ENCODE data around the gene EOLA2. TPM values are rescaled to one million over a fixed set of nuclear protein-coding genes. Genes with fewer than 3 reads are reported as not detected.
"Not testable (repeated sequence)": the region's sequence is repeated elsewhere in the genome, so short reads cannot be mapped to it uniquely, and the experiment has no call there.

EOLA2 gene
- polyA plus RNA-seq (2012; ENCODE audit: missing spikeins): 28.3 TPM

DNA sequence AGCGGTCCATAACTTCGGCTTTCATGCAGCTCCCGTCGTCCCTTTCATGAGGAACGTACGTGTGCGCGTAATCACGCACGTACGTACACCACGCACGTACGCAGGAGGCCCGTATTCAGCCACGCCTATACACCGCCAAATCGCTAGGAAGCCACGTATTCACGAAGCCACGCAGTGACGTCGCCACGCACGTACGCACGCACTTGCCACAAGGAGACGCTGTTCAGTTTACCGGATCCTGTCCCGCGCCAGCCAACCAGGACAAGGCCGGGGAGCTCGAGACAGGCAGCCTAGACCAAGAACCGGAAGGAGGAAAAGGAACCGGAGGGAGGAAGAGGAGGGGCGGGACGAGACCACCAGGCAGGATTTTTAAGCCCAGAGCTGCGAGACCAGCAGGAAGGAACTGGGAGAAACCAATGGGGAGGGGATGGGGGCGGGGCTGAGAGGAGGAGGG lies at the start of gene EOLA2:
Gene EOLA2, minus strand, starts transcription at position 65 of the 454 bp plus-strand sequence. CDS start 4,617 bp downstream, outside the sequence.
- peak; percentile 47 for DNase-seq (ENCODE audit: insufficient read length)
- no peak; the same call in 1 of the 2 replicates for TF ChIP-seq POLR2AphosphoS5 (IDR thresholded peaks at IDR 0.05; ENCODE audit: low read depth, low read length)
- no peak for TF ChIP-seq TAF1 (IDR thresholded peaks at IDR 0.05; ENCODE audit: borderline replicate concordance, low read depth, low read length)
- TF ChIP-seq POLR2A (IDR thresholded peaks at IDR 0.05; ENCODE audit: low read depth, low read length): no peak
- peak; percentile 98 for FAIRE-seq

- FAIRE-seq (no peak), DNase-seq (ENCODE audit: insufficient read length) (no peak)
- TF ChIP-seq POLR2A (IDR thresholded peaks at IDR 0.05; ENCODE audit: low read depth, low read length): no peak
- no peak for TF ChIP-seq POLR2AphosphoS5 (IDR thresholded peaks at IDR 0.05; ENCODE audit: low read depth, low read length)
- TF ChIP-seq TAF1 (IDR thresholded peaks at IDR 0.05; ENCODE audit: borderline replicate concordance, low read depth, low read length): no peak
Observed at GRCh38 chrX:149987613-149988012, 49.3 kb upstream of the EOLA2 start.

GRCh38 chrX:149984411-149984810 lies 46.1 kb upstream of the EOLA2 start:
- DNase-seq (ENCODE audit: insufficient read length) (no peak), FAIRE-seq (no peak)
- no peak for TF ChIP-seq TAF1 (IDR thresholded peaks at IDR 0.05; ENCODE audit: borderline replicate concordance, low read depth, low read length)
- TF ChIP-seq POLR2AphosphoS5 (IDR thresholded peaks at IDR 0.05; ENCODE audit: low read depth, low read length): no peak
- no peak for TF ChIP-seq POLR2A (IDR thresholded peaks at IDR 0.05; ENCODE audit: low read depth, low read length)

GRCh38 chrX:149982310-149982709 lies 44.0 kb upstream of the EOLA2 start:
- TF ChIP-seq TAF1 (IDR thresholded peaks at IDR 0.05; ENCODE audit: borderline replicate concordance, low read depth, low read length) (no peak), POLR2AphosphoS5 (IDR thresholded peaks at IDR 0.05; ENCODE audit: low read depth, low read length) (no peak), POLR2A (IDR thresholded peaks at IDR 0.05; ENCODE audit: low read depth, low read length) (no peak)
- DNase-seq (ENCODE audit: insufficient read length) (no peak), FAIRE-seq (no peak)

GRCh38 chrX:149979126-149979644 lies 40.9 kb upstream of the EOLA2 start:
- DNase-seq (ENCODE audit: insufficient read length) (no peak), FAIRE-seq (no peak)

DNA sequence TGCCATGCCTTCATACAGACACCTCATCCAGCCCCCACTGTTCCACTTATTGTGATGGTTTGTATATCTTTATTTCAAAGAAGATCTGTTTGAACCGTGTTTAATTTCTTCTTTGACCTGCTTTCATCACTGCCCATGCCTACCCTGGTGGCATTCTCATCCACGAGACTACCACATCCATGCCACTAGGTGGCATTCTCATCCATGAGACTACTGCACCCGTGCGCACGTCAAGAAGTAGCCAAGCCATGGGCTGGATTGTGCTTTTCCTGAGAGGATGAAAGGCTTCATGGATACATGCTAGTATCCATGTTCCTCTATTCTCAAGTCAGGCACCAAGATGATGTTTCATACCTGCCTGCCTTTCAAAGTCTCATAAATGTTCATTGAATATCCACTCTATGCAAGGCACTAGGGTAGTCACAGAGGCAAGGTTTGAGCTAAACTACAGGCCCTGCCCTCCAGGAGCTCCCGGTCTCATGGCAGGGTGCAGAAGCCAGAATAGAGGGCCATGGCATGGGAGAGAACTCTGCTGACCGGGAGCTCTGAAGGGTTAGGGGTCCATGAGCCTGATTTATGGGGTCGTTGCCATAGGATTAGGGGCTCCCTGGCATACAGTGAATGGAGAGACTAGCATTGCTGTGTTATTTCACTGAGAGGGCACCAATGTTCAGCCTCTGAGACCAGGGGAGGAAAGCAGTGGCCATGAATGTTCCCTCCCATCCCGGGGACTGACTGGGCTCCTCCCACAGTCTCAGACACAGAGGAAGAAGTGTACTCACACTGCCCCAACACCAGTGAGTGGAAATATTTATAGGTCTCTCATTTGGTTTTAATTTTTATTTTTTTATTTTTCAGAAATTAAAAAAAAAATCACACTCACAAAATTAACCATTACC lies 24.8 kb upstream of the EOLA2 start:
- DNase-seq (ENCODE audit: insufficient read length) (peak; percentile 11), FAIRE-seq (peak; percentile 88)
- no peak for TF ChIP-seq POLR2AphosphoS5 (IDR thresholded peaks at IDR 0.05; ENCODE audit: low read depth, low read length)
- no peak for TF ChIP-seq TAF1 (IDR thresholded peaks at IDR 0.05; ENCODE audit: borderline replicate concordance, low read depth, low read length)
- no peak for TF ChIP-seq POLR2A (IDR thresholded peaks at IDR 0.05; ENCODE audit: low read depth, low read length)

More at GRCh38 chrX:149979126-149979644, 40.9 kb upstream of the EOLA2 start:
- TF ChIP-seq POLR2AphosphoS5 (IDR thresholded peaks at IDR 0.05; ENCODE audit: low read depth, low read length) (no peak), TAF1 (IDR thresholded peaks at IDR 0.05; ENCODE audit: borderline replicate concordance, low read depth, low read length) (no peak), POLR2A (IDR thresholded peaks at IDR 0.05; ENCODE audit: low read depth, low read length) (no peak)

GRCh38 chrX:149962010-149962409 lies 23.7 kb upstream of the EOLA2 start:
- TF ChIP-seq POLR2A (IDR thresholded peaks at IDR 0.05; ENCODE audit: low read depth, low read length) (no peak), TAF1 (IDR thresholded peaks at IDR 0.05; ENCODE audit: borderline replicate concordance, low read depth, low read length) (no peak), POLR2AphosphoS5 (IDR thresholded peaks at IDR 0.05; ENCODE audit: low read depth, low read length) (no peak)
- FAIRE-seq: no peak
- DNase-seq (ENCODE audit: insufficient read length): no peak

DNA sequence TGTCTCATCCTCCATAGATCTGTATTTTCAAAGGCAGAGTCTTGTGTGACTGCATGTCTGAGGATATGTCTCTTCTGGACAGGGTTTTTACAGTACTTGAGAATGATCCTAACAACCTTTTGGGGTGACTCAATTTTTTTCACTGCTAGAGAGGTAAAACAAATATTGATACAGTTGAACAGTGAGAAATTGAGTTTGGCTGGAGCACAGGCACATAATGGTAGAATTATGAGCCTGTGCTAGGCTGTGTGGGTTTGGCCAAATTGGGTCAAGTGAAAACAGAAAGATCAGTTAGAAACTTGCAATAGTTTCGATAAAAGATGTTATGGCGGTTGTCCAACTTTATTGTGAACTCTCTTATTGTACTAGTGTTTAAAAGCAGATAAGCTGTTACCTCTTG lies 23.3 kb upstream of the EOLA2 start:
- TF ChIP-seq POLR2AphosphoS5 (IDR thresholded peaks at IDR 0.05; ENCODE audit: low read depth, low read length) (no peak), TAF1 (IDR thresholded peaks at IDR 0.05; ENCODE audit: borderline replicate concordance, low read depth, low read length) (no peak), POLR2A (IDR thresholded peaks at IDR 0.05; ENCODE audit: low read depth, low read length) (no peak)
- no peak for DNase-seq (ENCODE audit: insufficient read length)
- FAIRE-seq: no peak

DNA sequence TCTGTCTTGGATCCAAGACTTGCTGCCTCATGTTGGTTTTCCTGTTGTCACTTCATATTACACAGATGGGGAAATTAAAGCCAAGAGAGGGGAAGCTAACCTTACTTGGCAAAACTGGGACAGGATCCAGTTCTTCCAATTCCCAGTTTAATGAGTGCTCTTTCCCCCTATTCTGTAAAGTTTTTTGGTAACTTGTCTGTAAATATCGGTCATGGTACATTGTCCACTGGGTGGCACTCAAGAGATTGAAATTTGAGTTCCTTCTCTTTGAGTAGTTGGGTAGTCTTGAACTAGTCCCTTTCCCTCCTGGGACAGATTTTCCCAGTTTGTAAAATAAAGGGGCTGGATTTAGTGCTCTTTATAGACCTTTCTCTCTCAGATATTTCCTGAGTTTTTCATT lies 12.4 kb upstream of the EOLA2 start:
- DNase-seq (ENCODE audit: insufficient read length): no peak
- peak; percentile 33 for FAIRE-seq
- TF ChIP-seq TAF1 (IDR thresholded peaks at IDR 0.05; ENCODE audit: borderline replicate concordance, low read depth, low read length): no peak
- TF ChIP-seq POLR2AphosphoS5 (IDR thresholded peaks at IDR 0.05; ENCODE audit: low read depth, low read length): no peak
- TF ChIP-seq POLR2A (IDR thresholded peaks at IDR 0.05; ENCODE audit: low read depth, low read length): no peak

- no peak for FAIRE-seq
Observed at GRCh38 chrX:149949743-149950436, 11.6 kb upstream of the EOLA2 start.

GRCh38 chrX:149948016-149948415 lies 9.7 kb upstream of the EOLA2 start:
- no peak for FAIRE-seq
- no peak for TF ChIP-seq POLR2A (IDR thresholded peaks at IDR 0.05; ENCODE audit: low read depth, low read length)
- no peak for TF ChIP-seq POLR2AphosphoS5 (IDR thresholded peaks at IDR 0.05; ENCODE audit: low read depth, low read length)
- no peak for TF ChIP-seq TAF1 (IDR thresholded peaks at IDR 0.05; ENCODE audit: borderline replicate concordance, low read depth, low read length)
- DNase-seq (ENCODE audit: insufficient read length): no peak

More at GRCh38 chrX:149949743-149950436, 11.6 kb upstream of the EOLA2 start:
- no peak for TF ChIP-seq TAF1 (IDR thresholded peaks at IDR 0.05; ENCODE audit: borderline replicate concordance, low read depth, low read length)
- no peak for TF ChIP-seq POLR2A (IDR thresholded peaks at IDR 0.05; ENCODE audit: low read depth, low read length)
- no peak for TF ChIP-seq POLR2AphosphoS5 (IDR thresholded peaks at IDR 0.05; ENCODE audit: low read depth, low read length)
- no peak for DNase-seq (ENCODE audit: insufficient read length)

DNA sequence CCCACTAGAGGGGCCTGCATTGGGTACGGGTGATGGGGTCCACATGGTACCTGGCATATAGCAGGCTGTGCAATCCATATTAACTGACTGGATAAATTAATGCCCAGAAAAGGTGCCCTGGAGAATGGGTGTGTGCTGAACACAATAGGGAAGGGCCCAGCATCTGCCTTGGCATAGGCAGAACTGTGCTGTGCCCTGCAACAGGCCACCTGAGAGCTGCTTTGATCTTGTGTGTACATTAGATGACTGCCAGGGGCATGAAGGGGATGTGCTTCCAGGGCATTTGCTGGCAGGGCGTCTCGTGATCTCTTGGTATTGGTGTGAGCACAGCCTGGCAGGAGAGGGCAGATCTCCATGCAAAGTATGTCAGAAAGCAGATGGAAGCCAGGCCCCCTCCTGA lies 8.6 kb upstream of the EOLA2 start:
- FAIRE-seq: peak; percentile 56
- not testable (repeated sequence) for DNase-seq (ENCODE audit: insufficient read length)

GRCh38 chrX:149945820-149946219 lies 7.5 kb upstream of the EOLA2 start:
- DNase-seq (ENCODE audit: insufficient read length); FAIRE-seq: not testable (repeated sequence)

DNA sequence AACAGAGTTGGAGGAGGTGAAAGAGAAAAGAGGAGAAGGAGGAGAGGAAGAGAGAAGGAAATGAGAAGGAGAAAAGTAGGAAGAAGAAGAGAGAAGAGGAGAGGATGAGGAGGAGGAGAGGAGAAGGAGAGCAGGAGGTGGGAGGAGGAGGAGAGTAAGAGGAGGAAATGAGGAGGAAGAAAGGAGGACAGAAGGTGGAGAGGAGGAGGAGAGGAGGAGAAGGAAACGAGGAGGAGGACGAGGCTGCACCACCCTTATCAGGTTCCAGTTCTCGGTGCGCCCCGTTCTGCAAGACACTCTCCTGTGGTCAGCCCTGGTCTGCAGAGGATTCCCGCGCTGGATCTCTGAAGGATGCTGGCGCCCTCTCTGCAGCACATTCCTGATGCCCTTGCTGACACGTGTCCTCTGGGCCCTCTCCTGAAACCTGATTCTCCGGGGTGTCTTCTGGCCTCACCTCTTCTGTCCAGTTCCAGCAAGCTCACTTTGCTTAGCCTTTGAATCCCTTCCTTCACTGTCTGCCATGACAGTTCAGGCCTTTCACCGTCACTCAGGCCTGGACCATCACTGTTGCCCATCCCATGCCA lies 6.9 kb upstream of the EOLA2 start:
- FAIRE-seq: not testable (repeated sequence)

GRCh38 chrX:149940674-149941024 lies 2.4 kb upstream of the EOLA2 start:
- DNase-seq (ENCODE audit: insufficient read length); FAIRE-seq: not testable (repeated sequence)

More for the DNA sequence above, 6.9 kb upstream of the EOLA2 start:
- not testable (repeated sequence) for DNase-seq (ENCODE audit: insufficient read length)

Measured in GM12892 (cell line).